ENCODE results near the gene HEATR5A. TPM values are rescaled to one million over a fixed set of nuclear protein-coding genes. Genes with fewer than 3 reads are reported as not detected.

The HEATR5A gene
- total and polyA plus RNA-seq, 2 donors (not counting 1 experiment from before 2014, with no cell fraction given), result 4.8 to 22.1 TPM

DNA sequence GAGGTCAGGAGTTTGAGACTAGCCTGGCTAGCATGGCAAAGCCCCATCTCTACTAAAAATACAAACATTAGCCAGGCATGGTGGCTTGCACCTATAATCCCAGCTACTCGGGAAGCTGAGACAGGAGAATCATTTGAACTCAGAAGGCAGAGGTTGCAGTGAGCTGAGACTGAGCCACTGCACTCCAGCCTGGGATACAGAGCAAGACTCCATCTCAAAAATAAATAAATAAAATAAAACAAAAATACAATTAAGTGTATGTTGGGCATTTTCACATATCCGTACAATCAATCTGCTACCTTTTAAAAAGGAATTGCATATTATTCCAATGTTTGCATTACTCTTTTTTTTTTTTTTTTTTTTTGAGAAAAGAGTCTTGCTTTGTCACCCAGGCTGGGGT, 165.1 kb downstream of the HEATR5A start:
- H3K4me2 ChIP-seq (replicated peaks; ENCODE audit: low read depth, low read length, poor library complexity, severe bottlenecking), result no peak overlapping the region
- H3K36me3 ChIP-seq (replicated peaks in 1 of 2; ENCODE audit: control extremely low read depth in 1 of 2, control insufficient read depth in 1 of 2, extremely low read depth in 1 of 2, insufficient read depth in 2 of 2, low read length in 1 of 2), result no peaks in the 10 kb centered on the region
- H3K27me3 ChIP-seq (replicated peaks in 1 of 4; ENCODE audit: control extremely low read depth in 1 of 4, control insufficient read depth in 3 of 4, insufficient read depth in 4 of 4, low read length in 3 of 4), result no peaks in the 10 kb centered on the region
- no peak overlapping the region for H3K4me3 ChIP-seq (ENCODE audit: control extremely low read depth in 1 of 5, extremely low read depth in 1 of 5, insufficient read depth in 1 of 5, low read depth in 2 of 5, low read length in 4 of 5)
- Mint-ChIP-seq H3K27me3 (no peaks in the 10 kb centered on the region), H3K4me3 (no peak overlapping the region), H3K27ac (no peak overlapping the region), H3K9me3 (ENCODE audit: insufficient read depth) (no peaks in the 10 kb centered on the region), H3K4me1 (no peaks in the 10 kb centered on the region)
- H3K9ac ChIP-seq (ENCODE audit: low read length), result no peak overlapping the region
- intact Hi-C loops (cut with micrococcal nuclease), result no loop called here
- WGBS (ENCODE audit: insufficient coverage), result no CpG with 5 or more reads among the region's 2 CpGs
- ChIA-PET POLR2A (no interaction called here), CTCF (no interaction called here)
- H3K79me2 ChIP-seq (ENCODE audit: control insufficient read depth, insufficient read depth, low read length), result no peaks in the 10 kb centered on the region
- DNase-seq, result no peak
- no peaks in the 10 kb centered on the region for H4K20me1 ChIP-seq (ENCODE audit: control insufficient read depth, insufficient read depth, low read length, poor library complexity, severe bottlenecking)
- TF ChIP-seq EZH2 (IDR thresholded peaks at IDR 0.05; ENCODE audit: borderline replicate concordance, insufficient read depth, low read depth, low read length, poor library complexity, severe bottlenecking), result no peak
- TF ChIP-seq, protein P1, sequence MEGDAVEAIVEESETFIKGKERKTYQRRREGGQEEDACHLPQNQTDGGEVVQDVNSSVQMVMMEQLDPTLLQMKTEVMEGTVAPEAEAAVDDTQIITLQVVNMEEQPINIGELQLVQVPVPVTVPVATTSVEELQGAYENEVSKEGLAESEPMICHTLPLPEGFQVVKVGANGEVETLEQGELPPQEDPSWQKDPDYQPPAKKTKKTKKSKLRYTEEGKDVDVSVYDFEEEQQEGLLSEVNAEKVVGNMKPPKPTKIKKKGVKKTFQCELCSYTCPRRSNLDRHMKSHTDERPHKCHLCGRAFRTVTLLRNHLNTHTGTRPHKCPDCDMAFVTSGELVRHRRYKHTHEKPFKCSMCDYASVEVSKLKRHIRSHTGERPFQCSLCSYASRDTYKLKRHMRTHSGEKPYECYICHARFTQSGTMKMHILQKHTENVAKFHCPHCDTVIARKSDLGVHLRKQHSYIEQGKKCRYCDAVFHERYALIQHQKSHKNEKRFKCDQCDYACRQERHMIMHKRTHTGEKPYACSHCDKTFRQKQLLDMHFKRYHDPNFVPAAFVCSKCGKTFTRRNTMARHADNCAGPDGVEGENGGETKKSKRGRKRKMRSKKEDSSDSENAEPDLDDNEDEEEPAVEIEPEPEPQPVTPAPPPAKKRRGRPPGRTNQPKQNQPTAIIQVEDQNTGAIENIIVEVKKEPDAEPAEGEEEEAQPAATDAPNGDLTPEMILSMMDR (IDR thresholded peaks at IDR 0.05), result no peak
- no peak for ATAC-seq (ENCODE audit: low read depth)
- H3K9me3 ChIP-seq (ENCODE audit: control extremely low read depth in 1 of 3, control insufficient read depth in 2 of 3, insufficient read depth in 1 of 3, low read length in 2 of 3), result peaks cover 0 to 2% (median 0%) of the 10 kb centered on the region in 3 donors
- no peak overlapping the region for H2AFZ ChIP-seq (ENCODE audit: insufficient read depth, low read depth, low read length, poor library complexity, severe bottlenecking)
- H3K4me1 ChIP-seq (ENCODE audit: control insufficient read depth in 2 of 2, insufficient read depth in 2 of 2, low read length in 2 of 2), result no peaks in the 10 kb centered on the region
- H3K27ac ChIP-seq (ENCODE audit: low read length in 2 of 2), result no peak overlapping the region

DNA sequence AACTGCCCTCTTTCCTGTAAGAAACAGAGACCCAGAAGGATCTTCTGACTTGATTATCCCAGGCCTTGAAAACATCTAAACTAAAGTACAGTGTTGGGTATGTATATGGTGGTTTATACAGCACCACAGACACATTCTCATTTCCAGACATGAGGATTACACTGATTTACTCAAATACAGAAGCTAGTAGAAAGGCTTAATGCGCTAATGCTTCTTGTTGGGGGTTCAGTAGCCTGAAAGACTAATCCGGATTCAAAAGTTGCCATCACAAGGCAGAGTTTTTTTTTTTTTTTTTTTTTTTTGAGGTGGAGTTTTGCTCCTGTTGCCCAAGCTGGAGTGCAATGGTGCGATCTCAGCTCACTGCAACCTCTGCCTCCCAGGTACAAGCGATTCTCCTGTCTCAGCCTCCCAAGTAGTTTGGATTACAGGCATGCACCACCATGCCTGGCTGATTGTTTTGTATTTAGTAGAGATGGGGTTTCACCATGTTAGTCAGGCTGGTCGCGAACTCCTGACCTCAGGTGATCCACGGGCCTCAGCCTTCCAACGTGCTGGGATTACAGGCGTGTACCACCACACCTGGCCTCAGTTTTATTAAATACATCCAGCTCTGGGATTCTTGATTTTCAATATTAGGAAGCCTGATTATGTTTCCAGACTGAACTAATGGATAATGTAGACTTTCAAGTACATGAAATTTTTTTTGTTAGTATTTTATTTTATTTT, 166.4 kb downstream of the HEATR5A start:
- Mint-ChIP-seq H3K27ac (no peak overlapping the region), H3K4me3 (no peak overlapping the region), H3K4me1 (no peaks in the 10 kb centered on the region), H3K27me3 (no peaks in the 10 kb centered on the region), H3K9me3 (ENCODE audit: insufficient read depth) (no peaks in the 10 kb centered on the region)
- H3K79me2 ChIP-seq (ENCODE audit: control insufficient read depth, insufficient read depth, low read length), result no peaks in the 10 kb centered on the region
- intact Hi-C loops (cut with micrococcal nuclease), result no loop called here
- CTCF ChIA-PET, result no interaction called here
- no peaks in the 10 kb centered on the region for H3K36me3 ChIP-seq (replicated peaks in 1 of 2; ENCODE audit: control extremely low read depth in 1 of 2, control insufficient read depth in 1 of 2, extremely low read depth in 1 of 2, insufficient read depth in 2 of 2, low read length in 1 of 2)
- no peak overlapping the region for H3K4me2 ChIP-seq (replicated peaks; ENCODE audit: low read depth, low read length, poor library complexity, severe bottlenecking)
- ATAC-seq (ENCODE audit: low read depth) (no peak), DNase-seq (no peak)
- H3K4me3 ChIP-seq (ENCODE audit: control extremely low read depth in 1 of 5, extremely low read depth in 1 of 5, insufficient read depth in 1 of 5, low read depth in 2 of 5, low read length in 4 of 5), result no peak overlapping the region
- no peak for TF ChIP-seq EZH2 (IDR thresholded peaks at IDR 0.05; ENCODE audit: borderline replicate concordance, insufficient read depth, low read depth, low read length, poor library complexity, severe bottlenecking)
- TF ChIP-seq, protein P1 (IDR thresholded peaks at IDR 0.05), result no peak
- no peaks in the 10 kb centered on the region for H4K20me1 ChIP-seq (ENCODE audit: control insufficient read depth, insufficient read depth, low read length, poor library complexity, severe bottlenecking)
- no peak overlapping the region for H3K9ac ChIP-seq (ENCODE audit: low read length)
- WGBS (ENCODE audit: insufficient coverage), result no CpG with 5 or more reads among the region's 9 CpGs
- no peak overlapping the region for H3K27ac ChIP-seq (ENCODE audit: low read length in 2 of 2)
- no peak overlapping the region for H2AFZ ChIP-seq (ENCODE audit: insufficient read depth, low read depth, low read length, poor library complexity, severe bottlenecking)
- H3K27me3 ChIP-seq (replicated peaks in 1 of 4; ENCODE audit: control extremely low read depth in 1 of 4, control insufficient read depth in 3 of 4, insufficient read depth in 4 of 4, low read length in 3 of 4), result no peaks in the 10 kb centered on the region
- POLR2A ChIA-PET, result no interaction called here
- no peaks in the 10 kb centered on the region for H3K4me1 ChIP-seq (ENCODE audit: control insufficient read depth in 2 of 2, insufficient read depth in 2 of 2, low read length in 2 of 2)
- no peaks in the 10 kb centered on the region for H3K9me3 ChIP-seq (ENCODE audit: control extremely low read depth in 1 of 3, control insufficient read depth in 2 of 3, insufficient read depth in 1 of 3, low read length in 2 of 3)
